Liver (tissue), 3 donors: ENCODE results near the gene PTPN20.
"Not testable (repeated sequence)": the region's sequence is repeated elsewhere in the genome, so short reads cannot be mapped to it uniquely, and the experiment has no call there.

Source experiments
- HNF4G ChIP-seq: IDR thresholded peaks from 2 replicates; pipeline ENCODE4 v1.6.1; 2016; ENCODE audit warnings: antibody characterized with exemption
- RXRA ChIP-seq, 2 donors: IDR thresholded peaks; 2 replicates each; pipeline ENCODE4 v1.6.1; 2017 to 2018; ENCODE audit warnings: antibody characterized with exemption in 2 of 2, mild to moderate bottlenecking in 1 of 2
- TF ChIP-seq, protein P1 (sequence below): fragments of 150-350 bp; IDR thresholded peaks from 2 replicates; pipeline ENCODE4 v1.5.1; 2017; ENCODE audit warnings: improper control_type of control experiment, low read depth, low read length; ENCODE audit not compliant: missing input control
- donor health status: healthy.
- donor health status: healthy.

DNA sequence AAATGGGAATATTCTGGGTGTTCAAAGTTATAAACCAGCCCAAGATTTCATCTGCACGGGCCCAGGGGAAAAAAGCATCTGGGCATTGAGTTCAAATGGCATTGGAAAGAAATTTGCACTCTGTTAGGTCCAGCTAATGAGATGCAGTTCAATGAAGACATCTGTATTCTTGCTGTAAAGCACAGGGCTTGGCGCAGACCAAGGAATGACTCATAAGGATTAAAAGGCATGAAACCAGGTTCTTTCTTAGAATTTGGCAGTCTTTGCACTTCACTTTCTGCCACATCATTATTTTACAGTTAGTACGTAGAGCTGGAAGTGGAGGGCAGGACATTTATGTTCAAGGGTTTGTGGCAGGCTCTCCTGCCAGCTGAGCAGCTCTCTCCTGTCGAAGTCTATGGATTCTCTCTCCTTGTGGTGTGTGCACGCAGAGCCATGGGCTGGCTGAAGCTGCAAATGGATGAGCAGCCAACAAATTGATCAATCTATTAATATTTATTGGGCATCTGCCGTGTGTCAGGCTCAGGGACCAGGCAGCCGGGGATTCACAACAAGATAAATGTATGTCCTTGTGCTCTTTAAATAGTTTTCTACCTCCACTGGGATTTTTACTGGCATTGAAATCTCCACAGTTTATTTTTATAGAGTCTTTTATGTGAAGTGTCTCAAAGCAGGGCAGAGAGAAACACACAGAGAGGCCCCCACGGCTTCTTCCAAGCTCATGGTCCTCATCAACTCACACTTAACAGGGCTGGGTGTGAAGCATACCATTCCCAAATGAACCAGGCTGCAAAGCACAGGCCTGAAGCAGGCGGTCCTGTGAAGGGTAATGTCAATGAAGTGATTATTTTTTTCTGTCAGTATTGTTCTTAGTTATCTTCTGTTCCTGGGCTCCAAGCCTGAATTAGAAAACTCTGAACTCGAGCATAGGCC lies 3.8 kb upstream of the PTPN20 start:
- TF ChIP-seq, protein P1, sequence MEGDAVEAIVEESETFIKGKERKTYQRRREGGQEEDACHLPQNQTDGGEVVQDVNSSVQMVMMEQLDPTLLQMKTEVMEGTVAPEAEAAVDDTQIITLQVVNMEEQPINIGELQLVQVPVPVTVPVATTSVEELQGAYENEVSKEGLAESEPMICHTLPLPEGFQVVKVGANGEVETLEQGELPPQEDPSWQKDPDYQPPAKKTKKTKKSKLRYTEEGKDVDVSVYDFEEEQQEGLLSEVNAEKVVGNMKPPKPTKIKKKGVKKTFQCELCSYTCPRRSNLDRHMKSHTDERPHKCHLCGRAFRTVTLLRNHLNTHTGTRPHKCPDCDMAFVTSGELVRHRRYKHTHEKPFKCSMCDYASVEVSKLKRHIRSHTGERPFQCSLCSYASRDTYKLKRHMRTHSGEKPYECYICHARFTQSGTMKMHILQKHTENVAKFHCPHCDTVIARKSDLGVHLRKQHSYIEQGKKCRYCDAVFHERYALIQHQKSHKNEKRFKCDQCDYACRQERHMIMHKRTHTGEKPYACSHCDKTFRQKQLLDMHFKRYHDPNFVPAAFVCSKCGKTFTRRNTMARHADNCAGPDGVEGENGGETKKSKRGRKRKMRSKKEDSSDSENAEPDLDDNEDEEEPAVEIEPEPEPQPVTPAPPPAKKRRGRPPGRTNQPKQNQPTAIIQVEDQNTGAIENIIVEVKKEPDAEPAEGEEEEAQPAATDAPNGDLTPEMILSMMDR = not testable (repeated sequence)
- TF ChIP-seq HNF4G; RXRA (IDR thresholded peaks at IDR 0.05): not testable (repeated sequence)
